ENCODE data around the gene ABHD5. TPM values are rescaled to one million over a fixed set of nuclear protein-coding genes. Genes with fewer than 3 reads are reported as not detected.
"Not testable (repeated sequence)": the region's sequence is repeated elsewhere in the genome, so short reads cannot be mapped to it uniquely, and the experiment has no call there.

Gene ABHD5
- total RNA-seq, 2 experiments from 2014 or later: 6.5 to 7.9 TPM

DNA sequence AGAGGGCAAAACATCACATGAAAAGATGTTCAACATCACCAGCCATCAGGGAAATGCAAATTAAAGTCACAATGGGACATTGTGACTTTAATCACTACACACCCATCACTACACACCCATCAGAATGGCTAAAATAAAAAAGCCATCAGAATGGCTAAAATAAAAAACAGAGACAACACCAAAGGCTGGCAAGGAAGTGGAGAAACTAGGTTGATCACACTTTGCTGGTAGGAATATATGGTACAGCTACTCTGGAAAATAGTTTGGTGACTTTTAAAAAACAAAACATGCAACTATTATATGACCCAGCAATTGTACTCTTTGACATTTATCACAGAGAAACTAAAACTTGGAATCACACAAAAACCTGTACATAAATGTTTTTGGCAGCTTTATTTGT is 15.1 kb upstream of the ABHD5 start:
- Histone ChIP-seq H3K4me2 (ENCODE audit: low read length) (no peak overlapping the region), H3K4me1 (ENCODE audit: insufficient read depth, low read length, poor library complexity, severe bottlenecking) (no peaks in the 10 kb centered on the region), H3K9me2 (ENCODE audit: insufficient read depth, low read length) (no peaks in the 10 kb centered on the region), H3K27ac (ENCODE audit: low read depth, low read length, poor library complexity, severe bottlenecking) (no peak overlapping the region), H4K20me1 (ENCODE audit: insufficient read depth, low read length) (no peaks in the 10 kb centered on the region), H3K9me3 (ENCODE audit: low read length) (no peaks in the 10 kb centered on the region), H3K79me2 (ENCODE audit: insufficient read depth, low read depth, low read length) (no peaks in the 10 kb centered on the region), H3K36me3 (ENCODE audit: insufficient read depth, low read length) (no peaks in the 10 kb centered on the region), H2AFZ (ENCODE audit: low read length) (no peak overlapping the region), H3K4me3 (ENCODE audit: low read depth, low read length, poor library complexity, severe bottlenecking) (no peak overlapping the region)
- intact Hi-C loops (cut with micrococcal nuclease; ENCODE audit: unreplicated experiment): no loop called here
- no TSS peak for BruUV-seq (replicated peaks)
- ChIA-PET CTCF (ENCODE audit: unreplicated experiment) (no interaction called here), POLR2A (no interaction called here)
- DNase-seq (ENCODE audit: low spot score): no peak
- TF ChIP-seq EZH2phosphoT487 (IDR thresholded peaks at IDR 0.05; ENCODE audit: borderline replicate concordance, low read depth, low read length): no peak
- TF ChIP-seq, protein P1, sequence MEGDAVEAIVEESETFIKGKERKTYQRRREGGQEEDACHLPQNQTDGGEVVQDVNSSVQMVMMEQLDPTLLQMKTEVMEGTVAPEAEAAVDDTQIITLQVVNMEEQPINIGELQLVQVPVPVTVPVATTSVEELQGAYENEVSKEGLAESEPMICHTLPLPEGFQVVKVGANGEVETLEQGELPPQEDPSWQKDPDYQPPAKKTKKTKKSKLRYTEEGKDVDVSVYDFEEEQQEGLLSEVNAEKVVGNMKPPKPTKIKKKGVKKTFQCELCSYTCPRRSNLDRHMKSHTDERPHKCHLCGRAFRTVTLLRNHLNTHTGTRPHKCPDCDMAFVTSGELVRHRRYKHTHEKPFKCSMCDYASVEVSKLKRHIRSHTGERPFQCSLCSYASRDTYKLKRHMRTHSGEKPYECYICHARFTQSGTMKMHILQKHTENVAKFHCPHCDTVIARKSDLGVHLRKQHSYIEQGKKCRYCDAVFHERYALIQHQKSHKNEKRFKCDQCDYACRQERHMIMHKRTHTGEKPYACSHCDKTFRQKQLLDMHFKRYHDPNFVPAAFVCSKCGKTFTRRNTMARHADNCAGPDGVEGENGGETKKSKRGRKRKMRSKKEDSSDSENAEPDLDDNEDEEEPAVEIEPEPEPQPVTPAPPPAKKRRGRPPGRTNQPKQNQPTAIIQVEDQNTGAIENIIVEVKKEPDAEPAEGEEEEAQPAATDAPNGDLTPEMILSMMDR (conservative IDR thresholded peaks at IDR 0.05; ENCODE audit: low read length): no peak

DNA sequence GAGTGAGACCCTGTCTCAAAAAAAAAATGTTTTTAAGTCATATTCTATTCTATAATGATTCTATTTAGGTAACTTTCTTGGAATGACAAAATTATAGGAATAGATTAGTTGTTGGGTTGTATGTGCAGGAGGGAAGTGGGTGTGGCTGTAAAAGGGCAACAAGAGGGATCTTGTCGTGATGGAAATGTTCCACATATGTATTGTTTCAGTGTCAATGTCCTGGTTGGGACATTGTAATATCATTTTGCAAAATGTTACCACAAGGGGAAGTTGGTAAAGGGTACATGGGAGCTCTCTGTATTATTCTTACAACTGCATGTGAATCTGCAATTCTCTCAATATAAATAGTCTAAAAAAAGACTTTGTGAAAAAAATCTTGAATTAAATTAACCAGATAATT is 14.3 kb upstream of the ABHD5 start:
- no peaks in the 10 kb centered on the region for H3K79me2 ChIP-seq (ENCODE audit: insufficient read depth, low read depth, low read length)
- H3K9me3 ChIP-seq (ENCODE audit: low read length): no peaks in the 10 kb centered on the region
- no peaks in the 10 kb centered on the region for H4K20me1 ChIP-seq (ENCODE audit: insufficient read depth, low read length)
- DNase-seq (ENCODE audit: low spot score): no peak
- H3K36me3 ChIP-seq (ENCODE audit: insufficient read depth, low read length): no peaks in the 10 kb centered on the region
- no peak overlapping the region for H3K4me3 ChIP-seq (ENCODE audit: low read depth, low read length, poor library complexity, severe bottlenecking)
- BruUV-seq (replicated peaks): no TSS peak
- no peak overlapping the region for H3K4me2 ChIP-seq (ENCODE audit: low read length)
- CTCF ChIA-PET (ENCODE audit: unreplicated experiment): no interaction called here
- H3K27ac ChIP-seq (ENCODE audit: low read depth, low read length, poor library complexity, severe bottlenecking): no peak overlapping the region
- POLR2A ChIA-PET: interaction anchor here (0.7 kb wide), 2 partner anchors 119 to 311 kb away, joined by 3 read pairs; no protein-coding TSS in a partner anchor
- TF ChIP-seq, protein P1 (conservative IDR thresholded peaks at IDR 0.05; ENCODE audit: low read length): no peak
- TF ChIP-seq EZH2phosphoT487 (IDR thresholded peaks at IDR 0.05; ENCODE audit: borderline replicate concordance, low read depth, low read length): no peak
- H3K9me2 ChIP-seq (ENCODE audit: insufficient read depth, low read length): no peaks in the 10 kb centered on the region
- intact Hi-C loops (cut with micrococcal nuclease; ENCODE audit: unreplicated experiment): no loop called here
- H3K4me1 ChIP-seq (ENCODE audit: insufficient read depth, low read length, poor library complexity, severe bottlenecking): no peaks in the 10 kb centered on the region
- no peak overlapping the region for H2AFZ ChIP-seq (ENCODE audit: low read length)

DNA sequence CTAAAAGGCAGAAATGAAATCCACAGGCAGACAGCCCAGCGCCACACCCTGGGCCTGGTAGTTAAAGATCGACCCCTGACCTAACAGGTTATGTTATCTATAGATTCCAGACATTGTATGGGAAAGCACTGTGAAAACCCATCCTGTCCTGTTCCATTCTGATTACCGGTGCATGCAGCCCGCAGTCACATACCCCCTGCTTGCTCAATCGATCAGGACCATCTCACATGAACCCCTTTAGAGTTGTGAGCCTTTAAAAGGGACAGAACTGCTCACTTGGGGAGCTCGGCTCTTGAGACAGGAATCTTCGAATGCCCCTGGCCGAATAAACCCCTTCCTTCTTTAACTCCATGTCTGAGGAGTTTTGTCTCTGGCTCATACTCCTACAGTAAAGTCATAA is 12.4 kb upstream of the ABHD5 start:
- H4K20me1 ChIP-seq (ENCODE audit: insufficient read depth, low read length); POLR2A ChIA-PET; DNase-seq (ENCODE audit: low spot score); H3K9me2 ChIP-seq (ENCODE audit: insufficient read depth, low read length); H3K4me3 ChIP-seq (ENCODE audit: low read depth, low read length, poor library complexity, severe bottlenecking); H2AFZ ChIP-seq (ENCODE audit: low read length); H3K27ac ChIP-seq (ENCODE audit: low read depth, low read length, poor library complexity, severe bottlenecking); intact Hi-C loops (cut with micrococcal nuclease; ENCODE audit: unreplicated experiment); H3K9me3 ChIP-seq (ENCODE audit: low read length); H3K79me2 ChIP-seq (ENCODE audit: insufficient read depth, low read depth, low read length); H3K4me2 ChIP-seq (ENCODE audit: low read length); H3K4me1 ChIP-seq (ENCODE audit: insufficient read depth, low read length, poor library complexity, severe bottlenecking); BruUV-seq (replicated peaks); CTCF ChIA-PET (ENCODE audit: unreplicated experiment); H3K36me3 ChIP-seq (ENCODE audit: insufficient read depth, low read length): not testable (repeated sequence)

DNA sequence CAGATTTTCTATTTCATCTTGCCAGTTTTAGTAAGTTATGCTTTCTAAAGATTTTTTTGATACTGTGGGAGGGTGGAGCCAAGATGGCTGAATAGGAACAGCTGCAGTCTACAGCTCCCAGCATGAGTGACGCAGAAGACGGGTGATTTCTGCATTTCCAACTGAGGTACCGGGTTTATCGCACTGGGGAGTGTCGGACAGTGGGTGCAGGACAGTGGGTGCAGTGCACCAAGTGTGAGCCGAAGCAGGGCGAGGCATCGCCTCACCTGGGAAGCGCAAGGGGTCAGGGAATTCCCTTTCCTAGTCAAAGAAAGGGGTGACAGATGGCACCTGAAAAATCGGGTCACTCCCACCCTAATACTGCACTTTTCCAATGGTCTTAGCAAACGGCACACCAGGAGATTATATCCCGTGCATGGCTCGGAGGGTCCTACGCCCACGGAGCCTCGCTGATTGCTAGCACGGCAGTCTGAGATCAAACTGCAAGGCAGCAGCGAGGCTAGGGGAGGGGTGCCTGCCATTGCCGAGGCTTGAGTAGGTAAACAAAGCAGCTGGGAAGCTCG is 11.8 kb upstream of the ABHD5 start:
- POLR2A ChIA-PET; H3K27ac ChIP-seq (ENCODE audit: low read depth, low read length, poor library complexity, severe bottlenecking); H4K20me1 ChIP-seq (ENCODE audit: insufficient read depth, low read length): not testable (repeated sequence)

DNA sequence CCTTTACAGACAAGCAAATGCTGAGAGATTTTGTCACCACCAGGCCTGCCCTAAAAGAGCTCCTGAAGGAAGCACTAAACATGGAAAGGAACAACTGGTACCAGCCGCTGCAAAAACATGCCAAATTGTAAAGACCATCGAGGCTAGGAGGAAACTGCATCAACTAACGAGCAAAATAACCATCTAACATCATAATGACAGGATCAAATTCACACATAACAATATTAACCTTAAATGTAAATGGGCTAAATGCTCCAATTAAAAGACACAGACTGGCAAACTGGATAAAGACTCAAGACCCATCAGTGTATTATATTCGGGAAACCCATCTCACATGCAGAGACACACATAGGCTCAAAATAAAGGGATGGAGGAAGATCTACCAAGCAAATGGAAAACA is 9.9 kb upstream of the ABHD5 start:
- H3K4me2 ChIP-seq (ENCODE audit: low read length); H3K27ac ChIP-seq (ENCODE audit: low read depth, low read length, poor library complexity, severe bottlenecking); H3K4me3 ChIP-seq (ENCODE audit: low read depth, low read length, poor library complexity, severe bottlenecking); H3K79me2 ChIP-seq (ENCODE audit: insufficient read depth, low read depth, low read length); H4K20me1 ChIP-seq (ENCODE audit: insufficient read depth, low read length); H3K4me1 ChIP-seq (ENCODE audit: insufficient read depth, low read length, poor library complexity, severe bottlenecking); H2AFZ ChIP-seq (ENCODE audit: low read length); H3K36me3 ChIP-seq (ENCODE audit: insufficient read depth, low read length); H3K9me3 ChIP-seq (ENCODE audit: low read length); H3K9me2 ChIP-seq (ENCODE audit: insufficient read depth, low read length); POLR2A ChIA-PET; BruUV-seq (replicated peaks); intact Hi-C loops (cut with micrococcal nuclease; ENCODE audit: unreplicated experiment); DNase-seq (ENCODE audit: low spot score); CTCF ChIA-PET (ENCODE audit: unreplicated experiment): not testable (repeated sequence)

More for the DNA sequence above, 11.8 kb upstream of the ABHD5 start:
- H2AFZ ChIP-seq (ENCODE audit: low read length); H3K4me2 ChIP-seq (ENCODE audit: low read length); H3K36me3 ChIP-seq (ENCODE audit: insufficient read depth, low read length); H3K4me3 ChIP-seq (ENCODE audit: low read depth, low read length, poor library complexity, severe bottlenecking); intact Hi-C loops (cut with micrococcal nuclease; ENCODE audit: unreplicated experiment); DNase-seq (ENCODE audit: low spot score); H3K9me3 ChIP-seq (ENCODE audit: low read length); H3K9me2 ChIP-seq (ENCODE audit: insufficient read depth, low read length); H3K79me2 ChIP-seq (ENCODE audit: insufficient read depth, low read depth, low read length); H3K4me1 ChIP-seq (ENCODE audit: insufficient read depth, low read length, poor library complexity, severe bottlenecking); CTCF ChIA-PET (ENCODE audit: unreplicated experiment); BruUV-seq (replicated peaks): not testable (repeated sequence)
